ENCODE data around the gene CEACAM7.
"Not testable (repeated sequence)": the region's sequence is repeated elsewhere in the genome, so short reads cannot be mapped to it uniquely, and the experiment has no call there.

CEACAM7 gene

DNA sequence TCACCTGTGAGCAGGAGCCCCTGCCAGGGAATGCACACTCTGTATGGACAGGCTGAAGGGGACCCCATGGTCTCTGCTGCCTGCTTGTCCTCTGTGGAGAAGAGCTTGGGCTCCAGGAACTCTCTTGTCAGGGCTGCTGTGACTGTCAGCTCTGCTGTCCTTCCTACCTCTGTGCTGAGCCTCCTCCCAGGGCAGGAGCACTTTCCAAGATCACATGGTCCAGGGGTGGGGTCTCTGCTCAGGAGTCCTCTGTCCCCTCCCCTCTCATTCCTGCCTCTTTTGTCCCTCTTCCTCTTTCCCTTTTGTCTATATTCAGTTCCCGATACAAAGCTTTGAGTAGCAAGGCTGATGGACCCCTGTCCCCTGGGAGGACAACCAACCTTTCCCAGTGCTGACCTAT is at the start of gene CEACAM7:
TSS of gene CEACAM7 (minus strand) at position 173 of the 400 bp plus-strand sequence. CDS start at position 68, 105 bp downstream.
- DNase-seq = no peak

DNA sequence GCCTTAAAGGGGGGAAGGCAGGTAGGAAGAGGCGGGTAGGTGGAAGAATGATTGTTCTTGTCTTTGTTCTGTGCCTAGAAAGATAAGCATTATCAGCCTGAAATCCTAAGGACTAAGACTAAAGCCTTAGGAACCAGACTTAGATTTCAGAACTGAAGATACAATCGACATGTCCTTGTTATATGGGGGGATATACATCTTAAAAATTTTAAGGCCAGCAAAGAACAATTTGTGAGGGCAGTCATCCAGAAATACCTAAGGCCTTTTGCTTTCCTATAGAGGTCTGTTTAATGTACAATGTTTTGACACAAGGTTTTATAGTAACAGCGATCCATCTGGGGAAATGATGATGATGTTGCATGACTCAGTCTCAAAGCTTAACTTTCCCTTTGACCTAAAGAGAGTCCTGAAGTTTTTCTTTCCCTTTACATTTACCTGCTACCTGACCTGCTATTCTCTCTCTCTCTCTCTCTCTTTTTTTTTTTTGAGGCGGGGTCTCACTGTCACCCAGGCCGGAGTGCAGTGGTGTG is 47.1 kb upstream of the CEACAM7 start:
- no peak for DNase-seq

DNA sequence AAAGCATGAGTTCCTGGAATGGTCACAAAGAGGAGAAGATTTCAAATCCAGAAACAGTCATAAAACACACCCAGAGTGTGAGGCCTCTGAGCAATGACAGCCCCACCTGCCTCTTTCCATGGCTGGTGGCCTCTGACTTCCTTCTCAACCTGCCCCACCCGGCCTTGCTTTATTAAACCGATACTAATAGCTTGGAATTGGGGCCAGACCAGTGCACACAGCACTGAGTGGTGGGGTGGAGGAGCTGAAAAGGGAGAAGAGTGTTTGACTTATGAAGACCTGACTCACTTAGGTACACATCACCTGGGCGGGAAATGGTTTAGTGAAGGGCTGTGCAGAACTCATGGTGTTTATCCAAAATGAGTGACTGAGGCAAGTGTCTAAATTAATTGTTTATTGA is 46.5 kb upstream of the CEACAM7 start:
- no peak for DNase-seq

DNA sequence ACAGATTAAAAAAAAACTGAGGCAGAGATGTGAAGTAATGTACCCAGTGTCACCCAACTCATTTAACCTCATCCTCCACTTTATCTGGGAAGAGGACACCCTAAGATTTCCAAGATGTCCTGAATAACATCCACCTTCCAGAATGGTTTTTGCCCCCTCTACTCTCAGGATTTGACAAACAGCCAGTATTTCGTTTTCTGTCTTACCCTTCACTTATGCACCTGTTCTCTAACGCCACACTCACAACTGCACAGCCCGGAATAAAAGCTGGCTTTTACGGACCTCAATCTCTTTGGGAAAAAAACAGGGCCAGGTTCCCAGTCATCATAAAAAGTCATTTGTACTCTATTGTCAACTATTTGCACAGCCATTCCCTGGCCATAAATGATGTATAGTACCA is 46.1 kb upstream of the CEACAM7 start:
- no peak for DNase-seq

DNA sequence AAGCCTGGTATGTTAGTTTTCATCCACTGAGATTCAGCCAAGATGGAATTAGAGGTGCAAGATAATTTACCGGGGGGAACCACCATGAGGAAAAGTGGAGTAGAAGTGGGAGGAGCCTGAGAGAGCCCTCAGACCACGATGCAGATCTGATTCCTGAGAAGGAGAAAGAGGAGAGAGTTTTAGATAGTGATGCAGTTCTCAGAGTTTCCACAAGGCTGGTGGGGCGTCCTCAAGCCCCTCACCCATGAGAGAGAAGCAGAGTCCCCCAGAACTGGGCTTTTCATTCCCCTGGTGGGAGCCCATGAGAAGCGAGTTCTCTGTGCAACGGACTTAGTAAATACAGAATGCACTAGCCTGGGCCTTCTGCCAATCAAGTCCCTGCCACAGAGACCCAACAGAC is 38.4 kb upstream of the CEACAM7 start:
- no peak for DNase-seq

DNA sequence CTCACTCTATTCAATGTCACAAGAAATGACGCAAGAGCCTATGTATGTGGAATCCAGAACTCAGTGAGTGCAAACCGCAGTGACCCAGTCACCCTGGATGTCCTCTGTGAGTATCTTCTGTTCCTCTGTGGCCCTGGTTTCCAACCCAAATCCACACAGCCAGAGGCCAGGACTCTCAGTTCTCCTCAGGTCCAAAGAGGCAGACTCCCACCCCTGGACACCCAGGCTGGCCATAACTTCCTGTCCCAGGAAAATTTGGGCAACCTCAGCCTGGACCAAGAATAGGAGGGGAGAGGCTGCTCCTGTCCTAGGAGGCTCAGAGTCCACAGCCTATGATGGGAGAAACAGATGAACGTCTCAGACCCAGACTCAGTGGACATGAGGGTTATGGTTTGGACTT is 32.0 kb upstream of the CEACAM7 start:
- DNase-seq = no peak

DNA sequence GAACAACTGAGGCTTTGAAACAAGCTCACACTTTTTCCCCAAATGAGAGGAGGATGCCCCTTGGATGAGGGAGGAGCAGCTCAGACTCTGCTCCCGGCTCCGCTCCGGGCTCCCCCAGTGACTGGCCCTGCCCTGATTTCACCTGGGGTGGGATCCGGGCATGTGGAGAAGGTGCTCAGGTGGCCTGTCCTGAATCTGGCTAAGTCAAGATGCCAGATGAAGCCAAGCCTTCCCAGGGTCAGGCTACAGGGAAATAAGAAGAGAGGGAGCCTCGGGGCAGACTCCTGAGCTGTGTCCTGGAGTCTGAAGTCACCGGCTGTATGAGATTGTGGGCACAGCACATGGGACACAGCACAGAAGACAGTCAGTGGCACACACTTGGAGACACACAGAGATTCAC is 30.7 kb upstream of the CEACAM7 start:
- no peak for DNase-seq

DNA sequence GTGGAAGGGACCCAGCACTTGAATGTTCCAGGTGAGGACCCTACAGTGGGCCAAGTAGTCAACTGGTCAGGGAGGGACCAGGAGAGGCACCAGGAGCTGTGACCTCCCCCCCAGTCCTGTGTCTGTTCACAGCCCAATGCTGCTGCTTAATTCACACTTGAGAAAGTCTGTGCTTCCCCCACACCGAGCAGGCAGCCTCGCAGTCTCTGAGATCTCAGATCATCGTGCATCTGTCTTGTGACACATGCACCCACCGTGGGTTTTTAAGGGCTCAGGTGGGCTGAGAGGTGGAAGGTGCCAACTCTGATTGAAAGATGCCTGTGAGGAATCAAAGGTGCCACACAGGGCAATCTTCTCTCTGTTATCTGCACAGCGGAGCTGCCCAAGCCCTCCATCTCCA is 26.5 kb upstream of the CEACAM7 start:
- DNase-seq = no peak

DNA sequence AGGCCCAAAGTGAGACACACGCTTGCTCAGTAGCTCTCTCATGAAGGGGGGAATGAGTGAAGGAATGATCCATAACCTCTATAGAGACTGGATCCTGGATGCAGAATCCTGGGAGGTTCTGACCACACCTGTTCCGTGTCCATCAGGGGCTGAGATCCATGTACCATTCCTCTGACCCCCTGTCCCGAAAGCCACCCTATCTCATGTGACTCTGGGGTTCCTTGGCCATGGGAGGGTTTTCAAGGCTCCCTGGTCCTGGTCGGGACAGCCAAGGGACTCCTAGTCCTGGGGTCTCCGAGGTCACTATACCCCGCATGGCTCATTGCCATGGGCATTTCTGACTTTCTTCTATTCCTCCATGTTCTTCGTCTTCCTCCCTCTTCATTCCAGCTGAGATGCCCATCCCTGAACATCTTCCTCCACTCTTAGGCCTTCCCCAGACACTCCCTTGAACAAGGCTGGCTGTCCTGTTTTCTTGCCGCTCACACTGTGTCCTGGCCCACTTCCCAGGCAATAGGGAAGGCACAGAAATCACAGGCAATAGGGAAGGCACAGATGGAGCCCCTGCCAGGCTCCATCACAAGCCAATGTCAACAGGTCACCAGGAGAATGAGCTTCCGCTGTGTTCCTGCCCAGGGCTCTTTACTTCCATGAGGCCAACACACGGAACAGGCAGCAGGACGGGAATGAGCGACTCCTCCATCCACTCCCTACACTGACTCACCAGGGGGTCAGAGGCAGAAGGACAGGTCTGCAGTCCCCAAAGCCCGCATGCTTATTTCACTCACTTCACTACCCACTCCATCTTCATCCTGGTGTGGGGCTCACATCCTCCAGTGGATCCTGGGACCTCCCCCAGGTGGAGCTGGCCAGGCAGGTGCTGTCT is 23.5 kb upstream of the CEACAM7 start:
- no peak for DNase-seq

DNA sequence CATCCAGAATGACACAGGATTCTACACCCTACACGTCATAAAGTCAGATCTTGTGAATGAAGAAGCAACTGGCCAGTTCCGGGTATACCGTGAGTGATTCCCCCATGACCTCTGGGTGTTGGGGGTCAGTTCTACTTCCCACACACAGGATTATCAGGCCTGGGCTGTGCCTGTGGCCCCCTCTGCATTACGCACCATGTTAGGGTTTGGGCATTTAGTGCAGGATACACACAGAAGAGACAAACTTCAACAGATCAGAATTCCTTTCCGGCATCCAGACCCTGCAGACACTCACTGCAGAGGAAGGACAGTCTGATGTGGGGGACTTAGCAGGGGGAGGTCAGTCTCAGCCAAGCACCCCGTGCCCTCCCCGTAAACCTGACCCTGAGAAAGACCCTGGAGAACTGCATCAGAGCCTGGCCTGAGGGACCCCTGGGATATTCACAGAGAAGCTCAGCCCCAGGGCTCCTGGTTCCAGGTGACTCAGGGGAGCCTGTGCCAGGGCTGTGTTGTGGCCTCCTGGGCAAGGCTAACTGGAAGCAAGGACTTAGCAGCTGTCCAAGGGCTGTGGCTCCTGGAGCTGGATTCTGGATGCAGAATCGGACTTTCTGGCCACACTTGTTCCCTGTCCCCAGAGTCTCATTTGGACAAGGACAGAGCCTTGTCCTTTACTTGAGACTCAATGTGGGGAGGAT is 22.0 kb upstream of the CEACAM7 start:
- DNase-seq = no peak

DNA sequence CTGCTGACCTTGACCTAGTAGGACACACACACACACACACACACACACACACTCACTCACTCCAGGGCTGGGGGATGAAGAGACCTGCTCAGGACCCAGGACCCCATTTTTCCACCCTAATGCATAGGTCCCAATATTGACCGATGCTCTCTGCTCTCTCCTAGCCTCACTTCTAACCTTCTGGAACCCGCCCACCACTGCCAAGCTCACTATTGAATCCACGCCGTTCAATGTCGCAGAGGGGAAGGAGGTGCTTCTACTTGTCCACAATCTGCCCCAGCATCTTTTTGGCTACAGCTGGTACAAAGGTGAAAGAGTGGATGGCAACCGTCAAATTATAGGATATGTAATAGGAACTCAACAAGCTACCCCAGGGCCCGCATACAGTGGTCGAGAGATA is 21.4 kb upstream of the CEACAM7 start:
- not testable (repeated sequence) for DNase-seq

DNA sequence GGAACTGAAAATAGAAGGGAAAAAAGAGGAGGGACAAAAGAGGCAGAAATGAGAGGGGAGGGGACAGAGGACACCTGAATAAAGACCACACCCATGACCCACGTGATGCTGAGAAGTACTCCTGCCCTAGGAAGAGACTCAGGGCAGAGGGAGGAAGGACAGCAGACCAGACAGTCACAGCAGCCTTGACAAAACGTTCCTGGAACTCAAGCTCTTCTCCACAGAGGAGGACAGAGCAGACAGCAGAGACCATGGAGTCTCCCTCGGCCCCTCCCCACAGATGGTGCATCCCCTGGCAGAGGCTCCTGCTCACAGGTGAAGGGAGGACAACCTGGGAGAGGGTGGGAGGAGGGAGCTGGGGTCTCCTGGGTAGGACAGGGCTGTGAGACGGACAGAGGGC is 20.4 kb upstream of the CEACAM7 start, which contains the start of gene CEACAM5:
TSS of gene CEACAM5 (plus strand) at position 146 of the 400 bp plus-strand sequence. CDS start at position 252, 106 bp downstream.
- no peak for DNase-seq

DNA sequence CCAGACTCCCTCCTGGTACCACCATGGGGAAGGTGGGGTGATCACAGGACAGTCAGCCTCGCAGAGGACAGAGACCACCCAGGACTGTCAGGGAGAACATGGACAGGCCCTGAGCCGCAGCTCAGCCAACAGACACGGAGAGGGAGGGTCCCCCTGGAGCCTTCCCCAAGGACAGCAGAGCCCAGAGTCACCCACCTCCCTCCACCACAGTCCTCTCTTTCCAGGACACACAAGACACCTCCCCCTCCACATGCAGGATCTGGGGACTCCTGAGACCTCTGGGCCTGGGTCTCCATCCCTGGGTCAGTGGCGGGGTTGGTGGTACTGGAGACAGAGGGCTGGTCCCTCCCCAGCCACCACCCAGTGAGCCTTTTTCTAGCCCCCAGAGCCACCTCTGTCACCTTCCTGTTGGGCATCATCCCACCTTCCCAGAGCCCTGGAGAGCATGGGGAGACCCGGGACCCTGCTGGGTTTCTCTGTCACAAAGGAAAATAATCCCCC is 19.9 kb upstream of the CEACAM7 start:
- DNase-seq = no peak

DNA sequence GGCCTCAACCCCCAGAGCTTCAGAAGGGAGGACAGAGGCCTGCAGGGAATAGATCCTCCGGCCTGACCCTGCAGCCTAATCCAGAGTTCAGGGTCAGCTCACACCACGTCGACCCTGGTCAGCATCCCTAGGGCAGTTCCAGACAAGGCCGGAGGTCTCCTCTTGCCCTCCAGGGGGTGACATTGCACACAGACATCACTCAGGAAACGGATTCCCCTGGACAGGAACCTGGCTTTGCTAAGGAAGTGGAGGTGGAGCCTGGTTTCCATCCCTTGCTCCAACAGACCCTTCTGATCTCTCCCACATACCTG is 19.4 kb upstream of the CEACAM7 start:
- DNase-seq = peak; percentile 11

DNA sequence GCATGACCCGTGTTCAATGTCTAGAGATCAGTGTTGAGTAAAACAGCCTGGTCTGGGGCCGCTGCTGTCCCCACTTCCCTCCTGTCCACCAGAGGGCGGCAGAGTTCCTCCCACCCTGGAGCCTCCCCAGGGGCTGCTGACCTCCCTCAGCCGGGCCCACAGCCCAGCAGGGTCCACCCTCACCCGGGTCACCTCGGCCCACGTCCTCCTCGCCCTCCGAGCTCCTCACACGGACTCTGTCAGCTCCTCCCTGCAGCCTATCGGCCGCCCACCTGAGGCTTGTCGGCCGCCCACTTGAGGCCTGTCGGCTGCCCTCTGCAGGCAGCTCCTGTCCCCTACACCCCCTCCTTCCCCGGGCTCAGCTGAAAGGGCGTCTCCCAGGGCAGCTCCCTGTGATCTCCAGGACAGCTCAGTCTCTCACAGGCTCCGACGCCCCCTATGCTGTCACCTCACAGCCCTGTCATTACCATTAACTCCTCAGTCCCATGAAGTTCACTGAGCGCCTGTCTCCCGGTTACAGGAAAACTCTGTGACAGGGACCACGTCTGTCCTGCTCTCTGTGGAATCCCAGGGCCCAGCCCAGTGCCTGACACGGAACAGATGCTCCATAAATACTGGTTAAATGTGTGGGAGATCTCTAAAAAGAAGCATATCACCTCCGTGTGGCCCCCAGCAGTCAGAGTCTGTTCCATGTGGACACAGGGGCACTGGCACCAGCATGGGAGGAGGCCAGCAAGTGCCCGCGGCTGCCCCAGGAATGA is 18.9 kb upstream of the CEACAM7 start:
- DNase-seq = peak; percentile 88

DNA sequence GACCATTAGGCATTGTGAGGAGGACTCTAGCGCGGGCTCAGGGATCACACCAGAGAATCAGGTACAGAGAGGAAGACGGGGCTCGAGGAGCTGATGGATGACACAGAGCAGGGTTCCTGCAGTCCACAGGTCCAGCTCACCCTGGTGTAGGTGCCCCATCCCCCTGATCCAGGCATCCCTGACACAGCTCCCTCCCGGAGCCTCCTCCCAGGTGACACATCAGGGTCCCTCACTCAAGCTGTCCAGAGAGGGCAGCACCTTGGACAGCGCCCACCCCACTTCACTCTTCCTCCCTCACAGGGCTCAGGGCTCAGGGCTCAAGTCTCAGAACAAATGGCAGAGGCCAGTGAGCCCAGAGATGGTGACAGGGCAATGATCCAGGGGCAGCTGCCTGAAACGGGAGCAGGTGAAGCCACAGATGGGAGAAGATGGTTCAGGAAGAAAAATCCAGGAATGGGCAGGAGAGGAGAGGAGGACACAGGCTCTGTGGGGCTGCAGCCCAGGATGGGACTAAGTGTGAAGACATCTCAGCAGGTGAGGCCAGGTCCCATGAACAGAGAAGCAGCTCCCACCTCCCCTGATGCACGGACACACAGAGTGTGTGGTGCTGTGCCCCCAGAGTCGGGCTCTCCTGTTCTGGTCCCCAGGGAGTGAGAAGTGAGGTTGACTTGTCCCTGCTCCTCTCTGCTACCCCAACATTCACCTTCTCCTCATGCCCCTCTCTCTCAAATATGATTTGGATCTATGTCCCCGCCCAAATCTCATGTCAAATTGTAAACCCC is 17.5 kb upstream of the CEACAM7 start:
- DNase-seq = peak; percentile 64

DNA sequence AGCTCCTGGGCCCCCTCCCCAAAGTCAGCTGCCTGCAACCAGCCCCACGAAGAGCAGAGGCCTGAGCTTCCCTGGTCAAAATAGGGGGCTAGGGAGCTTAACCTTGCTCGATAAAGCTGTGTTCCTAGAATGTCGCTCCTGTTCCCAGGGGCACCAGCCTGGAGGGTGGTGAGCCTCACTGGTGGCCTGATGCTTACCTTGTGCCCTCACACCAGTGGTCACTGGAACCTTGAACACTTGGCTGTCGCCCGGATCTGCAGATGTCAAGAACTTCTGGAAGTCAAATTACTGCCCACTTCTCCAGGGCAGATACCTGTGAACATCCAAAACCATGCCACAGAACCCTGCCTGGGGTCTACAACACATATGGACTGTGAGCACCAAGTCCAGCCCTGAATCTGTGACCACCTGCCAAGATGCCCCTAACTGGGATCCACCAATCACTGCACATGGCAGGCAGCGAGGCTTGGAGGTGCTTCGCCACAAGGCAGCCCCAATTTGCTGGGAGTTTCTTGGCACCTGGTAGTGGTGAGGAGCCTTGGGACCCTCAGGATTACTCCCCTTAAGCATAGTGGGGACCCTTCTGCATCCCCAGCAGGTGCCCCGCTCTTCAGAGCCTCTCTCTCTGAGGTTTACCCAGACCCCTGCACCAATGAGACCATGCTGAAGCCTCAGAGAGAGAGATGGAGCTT is 15.7 kb upstream of the CEACAM7 start:
- no peak for DNase-seq

DNA sequence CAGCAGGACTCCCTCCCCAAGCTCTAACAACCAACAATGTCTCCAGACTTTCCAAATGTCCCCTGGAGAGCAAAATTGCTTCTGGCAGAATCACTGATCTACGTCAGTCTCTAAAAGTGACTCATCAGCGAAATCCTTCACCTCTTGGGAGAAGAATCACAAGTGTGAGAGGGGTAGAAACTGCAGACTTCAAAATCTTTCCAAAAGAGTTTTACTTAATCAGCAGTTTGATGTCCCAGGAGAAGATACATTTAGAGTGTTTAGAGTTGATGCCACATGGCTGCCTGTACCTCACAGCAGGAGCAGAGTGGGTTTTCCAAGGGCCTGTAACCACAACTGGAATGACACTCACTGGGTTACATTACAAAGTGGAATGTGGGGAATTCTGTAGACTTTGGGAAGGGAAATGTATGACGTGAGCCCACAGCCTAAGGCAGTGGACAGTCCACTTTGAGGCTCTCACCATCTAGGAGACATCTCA is 14.1 kb upstream of the CEACAM7 start:
- DNase-seq = no peak

DNA sequence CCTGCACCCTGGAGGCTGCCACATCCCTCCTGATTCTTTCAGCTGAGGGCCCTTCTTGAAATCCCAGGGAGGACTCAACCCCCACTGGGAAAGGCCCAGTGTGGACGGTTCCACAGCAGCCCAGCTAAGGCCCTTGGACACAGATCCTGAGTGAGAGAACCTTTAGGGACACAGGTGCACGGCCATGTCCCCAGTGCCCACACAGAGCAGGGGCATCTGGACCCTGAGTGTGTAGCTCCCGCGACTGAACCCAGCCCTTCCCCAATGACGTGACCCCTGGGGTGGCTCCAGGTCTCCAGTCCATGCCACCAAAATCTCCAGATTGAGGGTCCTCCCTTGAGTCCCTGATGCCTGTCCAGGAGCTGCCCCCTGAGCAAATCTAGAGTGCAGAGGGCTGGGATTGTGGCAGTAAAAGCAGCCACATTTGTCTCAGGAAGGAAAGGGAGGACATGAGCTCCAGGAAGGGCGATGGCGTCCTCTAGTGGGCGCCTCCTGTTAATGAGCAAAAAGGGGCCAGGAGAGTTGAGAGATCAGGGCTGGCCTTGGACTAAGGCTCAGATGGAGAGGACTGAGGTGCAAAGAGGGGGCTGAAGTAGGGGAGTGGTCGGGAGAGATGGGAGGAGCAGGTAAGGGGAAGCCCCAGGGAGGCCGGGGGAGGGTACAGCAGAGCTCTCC is 13.5 kb upstream of the CEACAM7 start:
- DNase-seq = peak; percentile 52

DNA sequence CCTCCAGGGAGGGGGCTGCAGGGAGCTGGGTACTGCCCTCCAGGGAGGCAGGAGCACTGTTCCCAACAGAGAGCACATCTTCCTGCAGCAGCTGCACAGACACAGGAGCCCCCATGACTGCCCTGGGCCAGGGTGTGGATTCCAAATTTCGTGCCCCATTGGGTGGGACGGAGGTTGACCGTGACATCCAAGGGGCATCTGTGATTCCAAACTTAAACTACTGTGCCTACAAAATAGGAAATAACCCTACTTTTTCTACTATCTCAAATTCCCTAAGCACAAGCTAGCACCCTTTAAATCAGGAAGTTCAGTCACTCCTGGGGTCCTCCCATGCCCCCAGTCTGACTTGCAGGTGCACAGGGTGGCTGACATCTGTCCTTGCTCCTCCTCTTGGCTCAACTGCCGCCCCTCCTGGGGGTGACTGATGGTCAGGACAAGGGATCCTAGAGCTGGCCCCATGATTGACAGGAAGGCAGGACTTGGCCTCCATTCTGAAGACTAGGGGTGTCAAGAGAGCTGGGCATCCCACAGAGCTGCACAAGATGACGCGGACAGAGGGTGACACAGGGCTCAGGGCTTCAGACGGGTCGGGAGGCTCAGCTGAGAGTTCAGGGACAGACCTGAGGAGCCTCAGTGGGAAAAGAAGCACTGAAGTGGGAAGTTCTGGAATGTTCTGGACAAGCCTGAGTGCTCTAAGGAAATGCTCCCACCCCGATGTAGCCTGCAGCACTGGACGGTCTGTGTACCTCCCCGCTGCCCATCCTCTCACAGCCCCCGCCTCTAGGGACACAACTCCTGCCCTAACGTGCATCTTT is 12.5 kb upstream of the CEACAM7 start:
- DNase-seq = no peak

Measured in hematopoietic multipotent progenitor cell treated with erythropoietin and hydrocortisone succinate and interleukin-3 and kit ligand, for 6 days (in vitro differentiated cells).